OCI-LY7 (cell line): ENCODE data around the gene UNC13B.

ENCODE experiments used
- EZH2phosphoT487 ChIP-seq: fragments of 200-600 bp; sonication (generic); IDR thresholded peaks from 2 replicates; pipeline ENCODE4 v1.6.1; 2018; ENCODE audit warnings: low read depth, borderline replicate concordance, mild to moderate bottlenecking, mixed run types, antibody characterized with exemption, low read length, moderate library complexity, mixed read lengths
- TF ChIP-seq, protein P1 (sequence below): fragments of 200-600 bp; sonication (generic); conservative IDR thresholded peaks from 2 replicates; pipeline ENCODE4 v1.5.1; 2014; ENCODE audit warnings: mild to moderate bottlenecking, antibody characterized with exemption, low read length, moderate library complexity, mixed read lengths

- TF ChIP-seq, protein P1, sequence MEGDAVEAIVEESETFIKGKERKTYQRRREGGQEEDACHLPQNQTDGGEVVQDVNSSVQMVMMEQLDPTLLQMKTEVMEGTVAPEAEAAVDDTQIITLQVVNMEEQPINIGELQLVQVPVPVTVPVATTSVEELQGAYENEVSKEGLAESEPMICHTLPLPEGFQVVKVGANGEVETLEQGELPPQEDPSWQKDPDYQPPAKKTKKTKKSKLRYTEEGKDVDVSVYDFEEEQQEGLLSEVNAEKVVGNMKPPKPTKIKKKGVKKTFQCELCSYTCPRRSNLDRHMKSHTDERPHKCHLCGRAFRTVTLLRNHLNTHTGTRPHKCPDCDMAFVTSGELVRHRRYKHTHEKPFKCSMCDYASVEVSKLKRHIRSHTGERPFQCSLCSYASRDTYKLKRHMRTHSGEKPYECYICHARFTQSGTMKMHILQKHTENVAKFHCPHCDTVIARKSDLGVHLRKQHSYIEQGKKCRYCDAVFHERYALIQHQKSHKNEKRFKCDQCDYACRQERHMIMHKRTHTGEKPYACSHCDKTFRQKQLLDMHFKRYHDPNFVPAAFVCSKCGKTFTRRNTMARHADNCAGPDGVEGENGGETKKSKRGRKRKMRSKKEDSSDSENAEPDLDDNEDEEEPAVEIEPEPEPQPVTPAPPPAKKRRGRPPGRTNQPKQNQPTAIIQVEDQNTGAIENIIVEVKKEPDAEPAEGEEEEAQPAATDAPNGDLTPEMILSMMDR = no peak
- no peak for TF ChIP-seq EZH2phosphoT487
Observed at GRCh38 chr9:35308316-35308715, 146.5 kb downstream of the UNC13B start.
